ENCODE results near the gene DCAF7.

Gene DCAF7

GRCh38 chr17:63555500-63556156 is 5.4 kb downstream of the DCAF7 start:
- no peak overlapping the region for H3K4me3 ChIP-seq (replicated peaks; ENCODE audit: low read depth, low read length)
- TF ChIP-seq, protein P1, sequence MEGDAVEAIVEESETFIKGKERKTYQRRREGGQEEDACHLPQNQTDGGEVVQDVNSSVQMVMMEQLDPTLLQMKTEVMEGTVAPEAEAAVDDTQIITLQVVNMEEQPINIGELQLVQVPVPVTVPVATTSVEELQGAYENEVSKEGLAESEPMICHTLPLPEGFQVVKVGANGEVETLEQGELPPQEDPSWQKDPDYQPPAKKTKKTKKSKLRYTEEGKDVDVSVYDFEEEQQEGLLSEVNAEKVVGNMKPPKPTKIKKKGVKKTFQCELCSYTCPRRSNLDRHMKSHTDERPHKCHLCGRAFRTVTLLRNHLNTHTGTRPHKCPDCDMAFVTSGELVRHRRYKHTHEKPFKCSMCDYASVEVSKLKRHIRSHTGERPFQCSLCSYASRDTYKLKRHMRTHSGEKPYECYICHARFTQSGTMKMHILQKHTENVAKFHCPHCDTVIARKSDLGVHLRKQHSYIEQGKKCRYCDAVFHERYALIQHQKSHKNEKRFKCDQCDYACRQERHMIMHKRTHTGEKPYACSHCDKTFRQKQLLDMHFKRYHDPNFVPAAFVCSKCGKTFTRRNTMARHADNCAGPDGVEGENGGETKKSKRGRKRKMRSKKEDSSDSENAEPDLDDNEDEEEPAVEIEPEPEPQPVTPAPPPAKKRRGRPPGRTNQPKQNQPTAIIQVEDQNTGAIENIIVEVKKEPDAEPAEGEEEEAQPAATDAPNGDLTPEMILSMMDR (IDR thresholded peaks at IDR 0.05; ENCODE audit: low read depth, low read length, missing control alignments) = no peak
- no peak for DNase-seq (ENCODE audit: extremely low read depth, low read depth)

DNA sequence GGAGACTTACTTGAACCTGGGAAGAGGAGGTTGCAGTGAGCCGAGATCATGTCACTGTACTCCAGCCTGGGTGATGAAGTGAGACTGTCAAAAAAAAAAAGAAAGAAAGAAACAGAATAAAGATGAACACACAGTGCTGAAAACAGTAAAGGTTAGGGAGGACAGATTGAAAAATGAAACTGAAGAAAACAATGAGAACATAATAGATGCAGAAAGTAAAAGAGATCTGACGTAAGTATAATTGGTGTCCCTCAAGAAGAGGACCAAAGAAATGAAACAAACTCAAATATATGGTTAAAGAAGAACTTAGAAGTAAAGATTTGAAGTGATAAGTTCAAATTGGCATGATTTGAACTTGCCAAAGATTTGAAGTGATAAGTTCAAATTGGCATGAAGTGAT is 7.1 kb downstream of the DCAF7 start:
- DNase-seq (ENCODE audit: extremely low read depth, low read depth) = no peak
- H3K4me3 ChIP-seq (replicated peaks; ENCODE audit: low read depth, low read length) = no peak overlapping the region
- TF ChIP-seq, protein P1 (IDR thresholded peaks at IDR 0.05; ENCODE audit: low read depth, low read length, missing control alignments) = no peak

DNA sequence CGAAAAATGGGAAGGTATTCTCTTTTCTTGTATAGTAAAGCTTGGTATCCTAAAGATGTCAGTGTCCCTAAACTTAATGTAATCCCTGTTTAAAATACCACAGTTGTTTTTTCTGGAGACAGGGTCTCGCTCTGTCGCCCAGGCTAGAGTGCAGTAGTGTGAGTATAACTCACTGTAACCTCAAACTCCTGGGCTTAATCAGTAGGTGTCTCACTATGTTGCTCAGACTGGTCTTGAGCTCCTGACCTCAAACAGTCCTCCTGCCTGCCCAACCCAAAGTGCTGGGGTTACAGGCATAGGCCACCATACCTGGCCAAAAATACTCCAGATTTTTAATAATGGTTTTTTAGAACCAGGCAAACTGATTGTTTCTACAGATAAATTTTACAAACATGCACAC is 8.2 kb downstream of the DCAF7 start:
- TF ChIP-seq, protein P1 (IDR thresholded peaks at IDR 0.05; ENCODE audit: low read depth, low read length, missing control alignments) = no peak
- DNase-seq (ENCODE audit: extremely low read depth, low read depth) = no peak

DNA sequence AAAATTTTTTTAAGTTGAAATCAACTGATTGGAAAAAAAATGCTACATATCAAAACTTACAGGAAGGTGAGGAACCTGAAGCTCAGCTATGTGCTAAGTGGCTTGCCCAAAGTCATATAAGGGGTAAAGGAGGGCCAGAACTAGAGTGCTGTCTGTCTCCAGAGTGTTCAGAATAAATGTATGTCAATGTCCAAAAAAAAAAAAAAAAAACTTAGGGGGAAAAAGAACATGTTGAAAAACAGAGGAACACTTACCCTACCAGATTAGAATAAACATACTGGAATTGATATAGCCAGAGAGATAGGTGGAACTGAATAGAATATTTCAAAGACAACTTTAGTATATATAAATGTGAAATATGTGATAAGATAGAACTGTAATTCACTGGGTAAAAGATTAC is 11.5 kb downstream of the DCAF7 start:
- TF ChIP-seq, protein P1 (IDR thresholded peaks at IDR 0.05; ENCODE audit: low read depth, low read length, missing control alignments) = no peak
- H3K4me3 ChIP-seq (replicated peaks; ENCODE audit: low read depth, low read length) = no peak overlapping the region
- no peak for DNase-seq (ENCODE audit: extremely low read depth, low read depth)

More for the DNA sequence above, 8.2 kb downstream of the DCAF7 start:
- H3K4me3 ChIP-seq (replicated peaks; ENCODE audit: low read depth, low read length) = no peak overlapping the region

DNA sequence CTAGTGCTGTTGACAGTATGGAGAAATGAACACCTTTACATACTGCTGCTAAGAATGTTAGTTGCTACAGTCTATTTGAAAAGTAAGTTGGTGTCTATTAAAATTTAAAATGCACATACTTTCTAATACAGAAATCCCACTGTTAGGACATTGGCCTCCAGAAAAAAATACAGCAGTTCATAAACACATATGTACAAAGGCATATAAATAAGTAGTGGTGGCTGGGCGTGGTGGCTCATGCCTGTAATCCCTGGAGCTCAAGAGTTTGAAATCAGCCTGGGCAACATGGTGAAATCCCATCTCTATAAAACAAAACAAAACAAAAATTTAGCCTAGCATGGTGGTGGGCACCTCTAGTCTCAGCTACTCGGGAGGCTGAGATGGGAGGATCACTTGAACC is 13.1 kb downstream of the DCAF7 start:
- no peak overlapping the region for H3K4me3 ChIP-seq (replicated peaks; ENCODE audit: low read depth, low read length)
- TF ChIP-seq, protein P1 (IDR thresholded peaks at IDR 0.05; ENCODE audit: low read depth, low read length, missing control alignments) = no peak
- no peak for DNase-seq (ENCODE audit: extremely low read depth, low read depth)

DNA sequence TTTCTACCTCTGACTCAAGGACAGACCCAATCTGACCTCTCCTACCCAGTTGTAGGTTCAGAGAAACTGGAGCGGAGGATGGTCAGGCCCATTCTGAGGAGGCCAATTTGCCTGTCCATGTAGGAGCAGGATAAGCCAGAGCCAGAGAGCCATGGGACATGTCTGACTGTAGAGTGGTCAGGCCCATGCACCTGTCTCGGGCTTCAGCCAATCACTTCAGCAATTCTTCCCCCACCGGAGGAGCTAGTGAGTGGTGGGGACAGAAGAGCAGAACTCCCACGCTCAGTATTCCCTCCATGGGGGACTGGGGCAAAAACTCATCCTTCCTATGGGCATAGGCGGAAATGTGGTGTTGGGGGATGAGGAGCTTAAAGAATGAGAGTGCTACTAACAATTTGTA is 14.3 kb downstream of the DCAF7 start:
- no peak for DNase-seq (ENCODE audit: extremely low read depth, low read depth)
- TF ChIP-seq, protein P1 (IDR thresholded peaks at IDR 0.05; ENCODE audit: low read depth, low read length, missing control alignments) = no peak
- no peak overlapping the region for H3K4me3 ChIP-seq (replicated peaks; ENCODE audit: low read depth, low read length)

DNA sequence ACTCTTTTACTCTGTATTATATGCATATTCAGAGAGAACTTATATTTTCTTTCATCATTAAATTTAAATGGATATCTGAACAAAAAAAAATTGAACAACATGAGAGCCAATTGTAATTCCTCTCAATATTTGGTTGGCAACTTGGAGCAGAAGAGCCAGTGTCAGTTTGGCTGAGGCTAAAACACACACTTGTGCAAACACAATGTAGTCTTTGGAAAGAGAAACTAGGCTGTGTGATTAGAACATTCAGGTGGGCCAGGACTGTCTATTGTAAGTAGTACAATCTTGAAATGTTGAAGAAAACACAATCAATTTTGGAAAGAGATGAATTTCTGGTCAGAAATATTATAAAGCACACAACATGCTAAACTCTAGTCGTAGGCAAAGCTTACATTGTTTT is 17.0 kb downstream of the DCAF7 start:
- TF ChIP-seq, protein P1 (IDR thresholded peaks at IDR 0.05; ENCODE audit: low read depth, low read length, missing control alignments) = no peak
- DNase-seq (ENCODE audit: extremely low read depth, low read depth) = no peak
- H3K4me3 ChIP-seq (replicated peaks; ENCODE audit: low read depth, low read length) = no peak overlapping the region

Data from HFF-Myc (cell line).